ENCODE data around the gene DMTF1.

Gene DMTF1

DNA sequence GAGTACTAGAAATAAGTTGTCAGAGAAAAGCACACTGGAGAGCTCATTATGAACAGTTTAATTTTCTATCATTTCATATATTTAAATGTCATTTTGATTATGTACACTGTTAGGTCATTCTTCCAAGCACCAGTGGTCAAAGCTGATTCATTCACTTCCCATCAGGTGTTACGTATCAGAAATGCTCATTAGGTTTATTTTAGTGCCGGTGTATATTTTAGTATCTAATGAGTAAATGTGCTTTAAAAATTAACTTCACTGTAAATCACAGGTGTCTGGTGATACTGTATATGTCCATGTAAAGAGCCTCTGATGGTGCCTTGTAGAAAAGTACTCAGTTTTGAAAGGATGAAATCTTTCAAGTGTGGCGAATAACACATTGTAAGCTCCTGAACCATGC is 3.5 kb downstream of the DMTF1 start:
- ATAC-seq = no peak
- TF ChIP-seq RARB (CRISPR knock-in tag; IDR thresholded peaks at IDR 0.05) (no peak), OSR1 (CRISPR knock-in tag; IDR thresholded peaks at IDR 0.05) (no peak), ARNTL (CRISPR knock-in tag; IDR thresholded peaks at IDR 0.05; ENCODE audit: borderline replicate concordance, low read depth) (no peak), TOX (CRISPR knock-in tag; IDR thresholded peaks at IDR 0.05; ENCODE audit: borderline replicate concordance) (no peak), GLIS3 (CRISPR knock-in tag; IDR thresholded peaks at IDR 0.05) (no peak)

DNA sequence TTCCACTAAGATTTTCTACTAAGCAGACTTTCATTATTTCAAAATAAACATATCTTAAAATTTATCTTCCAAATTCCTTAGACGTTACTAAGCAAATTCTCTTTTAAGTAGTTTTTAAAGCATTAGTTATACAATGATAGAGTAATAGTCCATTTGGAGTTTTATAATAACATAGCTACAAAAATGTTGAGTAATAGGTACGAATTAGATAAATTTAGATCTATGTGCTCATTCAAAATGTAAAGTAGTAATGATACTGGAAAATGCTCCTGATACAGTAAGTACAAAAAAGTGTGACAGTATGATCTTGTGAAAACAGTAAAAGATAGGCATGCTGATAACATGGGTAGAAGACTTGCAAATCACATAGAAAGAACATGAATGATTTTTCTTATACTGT is 4.5 kb downstream of the DMTF1 start:
- ATAC-seq = no peak

DNA sequence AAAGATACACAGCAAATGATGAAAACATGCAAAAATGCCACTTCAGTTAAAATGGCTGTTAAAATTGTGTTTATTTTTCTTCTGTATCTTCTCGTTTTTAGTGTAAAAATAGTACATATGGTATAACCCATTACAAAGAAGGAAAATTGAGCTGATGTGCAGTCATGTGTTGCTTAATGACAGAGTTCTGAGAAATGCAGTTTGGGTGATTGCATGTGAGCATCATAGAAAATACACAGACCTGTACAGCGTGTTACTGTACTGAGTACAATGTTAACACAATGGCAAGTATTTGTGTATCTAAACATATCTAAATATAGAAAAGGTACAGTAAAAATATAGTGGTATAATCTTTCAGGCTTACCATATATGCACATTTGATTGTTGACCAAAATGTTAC is 7.3 kb downstream of the DMTF1 start:
- no peak for ATAC-seq
- TF ChIP-seq ISL1 (CRISPR knock-in tag; IDR thresholded peaks at IDR 0.05) = no peak
- TF ChIP-seq GLIS3 (CRISPR knock-in tag; IDR thresholded peaks at IDR 0.05) = no peak
- no peak for TF ChIP-seq OSR1 (CRISPR knock-in tag; IDR thresholded peaks at IDR 0.05)
- TF ChIP-seq, protein P1, sequence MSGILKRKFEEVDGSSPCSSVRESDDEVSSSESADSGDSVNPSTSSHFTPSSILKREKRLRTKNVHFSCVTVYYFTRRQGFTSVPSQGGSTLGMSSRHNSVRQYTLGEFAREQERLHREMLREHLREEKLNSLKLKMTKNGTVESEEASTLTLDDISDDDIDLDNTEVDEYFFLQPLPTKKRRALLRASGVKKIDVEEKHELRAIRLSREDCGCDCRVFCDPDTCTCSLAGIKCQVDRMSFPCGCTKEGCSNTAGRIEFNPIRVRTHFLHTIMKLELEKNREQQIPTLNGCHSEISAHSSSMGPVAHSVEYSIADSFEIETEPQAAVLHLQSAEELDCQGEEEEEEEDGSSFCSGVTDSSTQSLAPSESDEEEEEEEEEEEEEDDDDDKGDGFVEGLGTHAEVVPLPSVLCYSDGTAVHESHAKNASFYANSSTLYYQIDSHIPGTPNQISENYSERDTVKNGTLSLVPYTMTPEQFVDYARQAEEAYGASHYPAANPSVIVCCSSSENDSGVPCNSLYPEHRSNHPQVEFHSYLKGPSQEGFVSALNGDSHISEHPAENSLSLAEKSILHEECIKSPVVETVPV (CRISPR knock-in tag; IDR thresholded peaks at IDR 0.05) = no peak

More for the DNA sequence above, 4.5 kb downstream of the DMTF1 start:
- TF ChIP-seq TCF4 (CRISPR knock-in tag; IDR thresholded peaks at IDR 0.05; ENCODE audit: borderline replicate concordance) (no peak), RARB (CRISPR knock-in tag; IDR thresholded peaks at IDR 0.05) (no peak), ZC3H10 (CRISPR knock-in tag; IDR thresholded peaks at IDR 0.05) (no peak), PPARA (CRISPR knock-in tag; IDR thresholded peaks at IDR 0.05; ENCODE audit: borderline replicate concordance) (no peak), ZFP3 (CRISPR knock-in tag; IDR thresholded peaks at IDR 0.05) (no peak), ZNF70 (CRISPR knock-in tag; IDR thresholded peaks at IDR 0.05) (no peak), ISL1 (CRISPR knock-in tag; IDR thresholded peaks at IDR 0.05) (peak; percentile 91), OSR1 (CRISPR knock-in tag; IDR thresholded peaks at IDR 0.05) (no peak), CSDC2 (CRISPR knock-in tag; IDR thresholded peaks at IDR 0.05) (no peak), ESRRG (CRISPR knock-in tag; IDR thresholded peaks at IDR 0.05) (no peak), SNAI2 (CRISPR knock-in tag; IDR thresholded peaks at IDR 0.05) (no peak)
- TF ChIP-seq, protein P2, sequence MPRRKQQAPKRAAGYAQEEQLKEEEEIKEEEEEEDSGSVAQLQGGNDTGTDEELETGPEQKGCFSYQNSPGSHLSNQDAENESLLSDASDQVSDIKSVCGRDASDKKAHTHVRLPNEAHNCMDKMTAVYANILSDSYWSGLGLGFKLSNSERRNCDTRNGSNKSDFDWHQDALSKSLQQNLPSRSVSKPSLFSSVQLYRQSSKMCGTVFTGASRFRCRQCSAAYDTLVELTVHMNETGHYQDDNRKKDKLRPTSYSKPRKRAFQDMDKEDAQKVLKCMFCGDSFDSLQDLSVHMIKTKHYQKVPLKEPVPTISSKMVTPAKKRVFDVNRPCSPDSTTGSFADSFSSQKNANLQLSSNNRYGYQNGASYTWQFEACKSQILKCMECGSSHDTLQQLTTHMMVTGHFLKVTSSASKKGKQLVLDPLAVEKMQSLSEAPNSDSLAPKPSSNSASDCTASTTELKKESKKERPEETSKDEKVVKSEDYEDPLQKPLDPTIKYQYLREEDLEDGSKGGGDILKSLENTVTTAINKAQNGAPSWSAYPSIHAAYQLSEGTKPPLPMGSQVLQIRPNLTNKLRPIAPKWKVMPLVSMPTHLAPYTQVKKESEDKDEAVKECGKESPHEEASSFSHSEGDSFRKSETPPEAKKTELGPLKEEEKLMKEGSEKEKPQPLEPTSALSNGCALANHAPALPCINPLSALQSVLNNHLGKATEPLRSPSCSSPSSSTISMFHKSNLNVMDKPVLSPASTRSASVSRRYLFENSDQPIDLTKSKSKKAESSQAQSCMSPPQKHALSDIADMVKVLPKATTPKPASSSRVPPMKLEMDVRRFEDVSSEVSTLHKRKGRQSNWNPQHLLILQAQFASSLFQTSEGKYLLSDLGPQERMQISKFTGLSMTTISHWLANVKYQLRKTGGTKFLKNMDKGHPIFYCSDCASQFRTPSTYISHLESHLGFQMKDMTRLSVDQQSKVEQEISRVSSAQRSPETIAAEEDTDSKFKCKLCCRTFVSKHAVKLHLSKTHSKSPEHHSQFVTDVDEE (CRISPR knock-in tag; IDR thresholded peaks at IDR 0.05) = no peak
- TF ChIP-seq, protein P3, sequence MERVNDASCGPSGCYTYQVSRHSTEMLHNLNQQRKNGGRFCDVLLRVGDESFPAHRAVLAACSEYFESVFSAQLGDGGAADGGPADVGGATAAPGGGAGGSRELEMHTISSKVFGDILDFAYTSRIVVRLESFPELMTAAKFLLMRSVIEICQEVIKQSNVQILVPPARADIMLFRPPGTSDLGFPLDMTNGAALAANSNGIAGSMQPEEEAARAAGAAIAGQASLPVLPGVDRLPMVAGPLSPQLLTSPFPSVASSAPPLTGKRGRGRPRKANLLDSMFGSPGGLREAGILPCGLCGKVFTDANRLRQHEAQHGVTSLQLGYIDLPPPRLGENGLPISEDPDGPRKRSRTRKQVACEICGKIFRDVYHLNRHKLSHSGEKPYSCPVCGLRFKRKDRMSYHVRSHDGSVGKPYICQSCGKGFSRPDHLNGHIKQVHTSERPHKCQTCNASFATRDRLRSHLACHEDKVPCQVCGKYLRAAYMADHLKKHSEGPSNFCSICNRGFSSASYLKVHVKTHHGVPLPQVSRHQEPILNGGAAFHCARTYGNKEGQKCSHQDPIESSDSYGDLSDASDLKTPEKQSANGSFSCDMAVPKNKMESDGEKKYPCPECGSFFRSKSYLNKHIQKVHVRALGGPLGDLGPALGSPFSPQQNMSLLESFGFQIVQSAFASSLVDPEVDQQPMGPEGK (CRISPR knock-in tag; IDR thresholded peaks at IDR 0.05; ENCODE audit: borderline replicate concordance) = no peak
- TF ChIP-seq, protein P4, sequence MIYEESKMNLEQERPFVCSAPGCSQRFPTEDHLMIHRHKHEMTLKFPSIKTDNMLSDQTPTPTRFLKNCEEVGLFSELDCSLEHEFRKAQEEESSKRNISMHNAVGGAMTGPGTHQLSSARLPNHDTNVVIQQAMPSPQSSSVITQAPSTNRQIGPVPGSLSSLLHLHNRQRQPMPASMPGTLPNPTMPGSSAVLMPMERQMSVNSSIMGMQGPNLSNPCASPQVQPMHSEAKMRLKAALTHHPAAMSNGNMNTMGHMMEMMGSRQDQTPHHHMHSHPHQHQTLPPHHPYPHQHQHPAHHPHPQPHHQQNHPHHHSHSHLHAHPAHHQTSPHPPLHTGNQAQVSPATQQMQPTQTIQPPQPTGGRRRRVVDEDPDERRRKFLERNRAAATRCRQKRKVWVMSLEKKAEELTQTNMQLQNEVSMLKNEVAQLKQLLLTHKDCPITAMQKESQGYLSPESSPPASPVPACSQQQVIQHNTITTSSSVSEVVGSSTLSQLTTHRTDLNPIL (CRISPR knock-in tag; IDR thresholded peaks at IDR 0.05; ENCODE audit: low read depth) = 0 out of 2 replicates have a peak, but pooled peaks have one; percentile 39

DNA sequence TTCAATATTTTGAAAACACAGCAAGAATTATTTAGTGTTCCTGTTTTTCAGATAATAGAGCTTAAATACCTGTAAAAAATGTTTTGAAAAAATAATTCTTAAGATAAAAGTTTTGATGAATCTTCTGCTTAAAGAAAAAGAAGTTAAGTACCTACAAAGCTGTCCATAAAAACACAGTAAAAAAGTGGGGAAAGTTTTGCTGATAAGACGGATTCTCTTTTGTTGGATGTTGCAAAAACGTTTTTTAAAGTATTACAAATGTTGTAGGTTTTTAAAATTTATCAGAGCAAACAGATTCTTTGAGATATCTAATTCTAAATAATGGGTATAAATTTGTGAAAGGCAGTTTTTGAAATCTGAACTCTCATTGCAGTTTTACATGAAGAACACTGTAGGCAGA is 12.2 kb downstream of the DMTF1 start:
- no peak for TF ChIP-seq SNAI2 (CRISPR knock-in tag; IDR thresholded peaks at IDR 0.05)
- no peak for TF ChIP-seq CSDC2 (CRISPR knock-in tag; IDR thresholded peaks at IDR 0.05)
- TF ChIP-seq RARB (CRISPR knock-in tag; IDR thresholded peaks at IDR 0.05) = no peak
- TF ChIP-seq, protein P4 (CRISPR knock-in tag; IDR thresholded peaks at IDR 0.05; ENCODE audit: low read depth) = no peak
- TF ChIP-seq OSR1 (CRISPR knock-in tag; IDR thresholded peaks at IDR 0.05) = no peak
- TF ChIP-seq, protein P5, sequence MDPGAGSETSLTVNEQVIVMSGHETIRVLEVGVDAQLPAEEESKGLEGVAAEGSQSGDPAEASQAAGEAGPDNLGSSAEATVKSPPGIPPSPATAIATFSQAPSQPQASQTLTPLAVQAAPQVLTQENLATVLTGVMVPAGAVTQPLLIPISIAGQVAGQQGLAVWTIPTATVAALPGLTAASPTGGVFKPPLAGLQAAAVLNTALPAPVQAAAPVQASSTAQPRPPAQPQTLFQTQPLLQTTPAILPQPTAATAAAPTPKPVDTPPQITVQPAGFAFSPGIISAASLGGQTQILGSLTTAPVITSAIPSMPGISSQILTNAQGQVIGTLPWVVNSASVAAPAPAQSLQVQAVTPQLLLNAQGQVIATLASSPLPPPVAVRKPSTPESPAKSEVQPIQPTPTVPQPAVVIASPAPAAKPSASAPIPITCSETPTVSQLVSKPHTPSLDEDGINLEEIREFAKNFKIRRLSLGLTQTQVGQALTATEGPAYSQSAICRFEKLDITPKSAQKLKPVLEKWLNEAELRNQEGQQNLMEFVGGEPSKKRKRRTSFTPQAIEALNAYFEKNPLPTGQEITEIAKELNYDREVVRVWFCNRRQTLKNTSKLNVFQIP (CRISPR knock-in tag; IDR thresholded peaks at IDR 0.05; ENCODE audit: borderline replicate concordance, low read depth) = no peak
- no peak for TF ChIP-seq PPARA (CRISPR knock-in tag; IDR thresholded peaks at IDR 0.05; ENCODE audit: borderline replicate concordance)
- no peak for TF ChIP-seq ZFP30 (CRISPR knock-in tag; IDR thresholded peaks at IDR 0.05)
- ATAC-seq = no peak

Measured in SK-N-SH treated with all-trans-retinoic acid at 6 μM for 48 hours (cell line).